ENCODE measurements around the gene NUDT5.
"Not testable (repeated sequence)": the region's sequence is repeated elsewhere in the genome, so short reads cannot be mapped to it uniquely, and the experiment has no call there.

NUDT5 gene

DNA sequence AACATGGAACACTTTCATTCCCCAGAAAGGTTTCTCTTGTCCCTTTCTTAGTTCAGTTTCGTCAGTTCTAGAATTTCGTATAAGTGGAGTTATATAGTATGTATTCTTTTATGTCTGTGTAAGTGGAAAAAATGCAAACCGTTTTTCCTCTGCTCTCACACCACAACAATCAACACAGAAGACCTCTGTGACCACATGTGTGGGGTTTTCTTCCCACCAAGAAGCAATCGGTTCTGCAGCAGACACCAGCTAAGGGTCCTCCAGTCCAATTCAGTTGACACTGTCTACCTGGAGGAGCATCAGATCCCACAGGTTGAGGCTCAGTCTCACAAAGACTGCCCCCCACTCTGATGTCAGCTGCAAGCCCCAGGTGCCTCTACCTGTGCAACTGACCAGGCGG is 6.5 kb upstream of the NUDT5 start:
- DNase-seq = no peak

DNA sequence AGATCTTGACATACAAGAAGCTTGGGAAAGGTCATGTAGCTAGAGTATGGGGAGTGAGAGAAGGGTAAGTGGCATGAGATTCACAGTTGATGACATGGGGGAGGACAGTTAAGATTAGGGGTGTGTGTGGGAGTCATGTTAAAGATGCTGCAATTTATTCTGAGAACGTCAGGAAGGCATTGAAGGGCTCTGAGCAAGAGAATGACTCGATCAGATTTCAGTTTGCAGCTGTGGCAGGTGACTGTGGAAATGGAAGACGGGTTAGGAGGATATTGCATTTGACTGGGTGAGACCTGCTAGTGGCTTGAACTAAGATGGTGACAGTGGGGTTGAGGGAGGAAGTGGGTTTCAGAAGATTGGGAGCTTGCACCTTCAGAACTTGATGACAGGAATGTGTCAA is 5.9 kb upstream of the NUDT5 start:
- no peak for DNase-seq

DNA sequence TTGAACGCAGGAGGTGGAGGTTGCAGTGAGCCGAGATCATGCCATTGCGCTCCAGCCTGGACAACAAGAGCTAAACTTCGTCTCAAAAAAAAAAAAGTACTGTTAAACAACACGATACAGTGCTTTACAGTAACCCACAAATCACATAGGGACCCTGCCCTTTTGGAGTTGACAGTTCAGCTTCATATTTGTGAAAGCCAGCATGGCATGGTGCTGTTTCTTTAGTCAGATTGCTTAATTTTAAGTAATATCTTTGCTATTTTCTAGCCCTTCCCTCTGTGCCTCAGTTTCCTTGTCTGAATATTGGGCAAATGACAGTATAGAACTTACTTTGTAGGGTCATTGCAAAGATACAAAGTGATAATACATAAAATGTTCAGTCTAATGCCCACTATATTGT is 5.2 kb upstream of the NUDT5 start:
- DNase-seq = no peak

DNA sequence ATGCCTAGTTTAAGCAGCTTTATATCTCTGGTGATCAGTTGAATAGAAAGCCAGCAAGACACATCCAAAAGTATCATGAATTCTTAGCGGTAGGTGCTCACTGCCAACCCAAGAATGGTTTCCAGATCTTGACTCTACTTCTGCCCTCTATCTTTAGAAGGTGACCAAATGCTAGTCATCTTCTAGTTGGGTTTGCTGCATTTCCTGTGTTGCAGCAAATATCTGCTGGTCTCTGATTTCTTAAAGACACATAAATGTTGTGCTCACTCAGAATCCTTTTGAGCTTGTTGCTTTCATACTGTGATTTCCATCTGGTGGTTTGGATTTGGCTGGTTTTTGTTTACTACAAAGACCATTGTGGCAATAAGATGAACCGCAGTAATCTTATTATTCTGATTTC is 2.5 kb upstream of the NUDT5 start:
- DNase-seq = no peak

DNA sequence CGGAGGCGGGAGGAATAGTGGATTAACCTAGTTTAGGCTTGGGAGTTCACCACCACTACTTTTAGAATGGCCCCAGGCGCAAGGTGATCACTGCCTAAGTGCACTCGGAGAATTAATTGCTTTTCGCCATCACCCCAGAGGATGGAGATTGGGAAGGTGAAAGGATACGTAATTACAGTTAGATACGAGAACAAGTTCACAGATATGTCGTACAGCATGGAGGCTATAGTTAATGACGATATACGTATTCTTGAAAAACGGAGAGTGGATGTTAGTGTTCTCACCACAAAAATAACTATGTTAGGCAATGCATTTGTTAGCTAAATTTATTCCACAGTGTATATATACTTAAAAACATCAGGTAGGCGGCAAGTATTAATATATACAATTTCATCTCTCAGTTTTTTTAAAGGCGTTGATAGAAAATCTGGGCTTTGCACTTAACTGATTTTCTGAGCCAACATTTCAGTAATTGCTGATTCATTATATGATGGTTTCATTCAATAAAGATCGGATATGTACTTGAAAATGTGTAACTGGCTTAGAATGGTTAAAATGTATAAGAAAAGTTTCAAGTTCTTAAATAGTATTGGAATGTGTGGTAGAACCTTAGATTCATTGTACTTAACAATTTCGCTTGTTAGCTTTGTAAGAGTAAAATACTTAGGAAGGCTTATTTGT is 980 bp upstream of the NUDT5 start:
- no peak for DNase-seq

DNA sequence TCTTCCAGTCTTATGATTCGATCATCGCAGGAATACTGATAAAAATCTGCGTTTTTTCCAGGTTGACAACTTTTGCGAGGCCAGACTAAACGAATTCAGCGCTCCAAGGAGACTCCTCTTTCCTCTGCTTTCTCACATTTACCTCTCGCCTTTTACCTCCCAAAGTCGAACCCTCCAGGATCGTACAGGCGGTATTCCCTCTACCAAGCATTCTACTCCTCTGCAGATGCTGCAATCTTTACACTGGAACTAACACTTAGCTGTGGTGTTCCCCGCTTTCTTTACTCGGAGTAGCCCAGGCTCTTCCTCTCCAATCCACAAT is 449 bp downstream of the NUDT5 start:
- no peak for DNase-seq

DNA sequence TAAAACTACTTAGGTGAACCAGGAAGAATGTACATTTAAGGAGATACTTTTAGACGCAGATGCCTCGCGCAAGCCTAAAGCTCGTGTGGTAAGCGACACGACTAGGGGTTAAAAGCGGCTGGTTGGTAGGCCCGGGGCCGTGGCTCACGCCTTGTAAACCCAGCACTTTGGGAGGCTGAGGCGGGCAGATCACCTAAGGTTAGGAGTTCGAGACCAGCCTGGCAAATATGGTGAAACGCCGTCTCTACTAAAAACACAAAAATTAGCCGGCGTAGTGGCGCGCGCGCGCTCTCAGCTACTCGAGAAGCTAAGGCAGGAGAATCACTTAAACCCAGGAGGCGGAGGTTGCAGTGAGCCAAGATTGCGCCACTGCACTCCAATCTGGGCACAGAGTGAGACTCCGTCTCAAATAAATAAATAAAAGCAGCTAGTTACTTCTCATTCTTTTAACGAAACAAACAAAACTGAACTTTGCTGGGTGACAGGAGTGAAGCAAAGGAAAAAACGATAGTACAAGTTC is 879 bp downstream of the NUDT5 start:
- peak; percentile 22 for DNase-seq

DNA sequence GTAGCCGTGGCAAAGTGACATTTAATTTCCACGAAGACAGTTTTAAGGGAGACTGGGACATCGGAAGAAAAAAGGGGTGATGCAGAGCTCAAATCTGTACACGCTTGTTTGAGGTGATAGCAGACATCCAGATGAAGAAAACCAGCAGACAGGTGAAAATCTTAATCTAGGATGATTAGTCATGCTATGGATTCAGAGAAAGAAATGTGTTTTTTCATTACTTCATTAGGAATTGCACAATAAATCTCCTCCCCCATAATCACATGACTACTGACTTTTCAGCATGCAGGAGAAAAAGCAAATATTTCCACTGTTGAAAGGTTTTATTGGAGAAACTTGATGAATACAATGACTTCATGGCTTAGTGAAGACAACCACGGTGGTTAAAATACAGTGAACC is 2.5 kb downstream of the NUDT5 start:
- peak; percentile 52 for DNase-seq

DNA sequence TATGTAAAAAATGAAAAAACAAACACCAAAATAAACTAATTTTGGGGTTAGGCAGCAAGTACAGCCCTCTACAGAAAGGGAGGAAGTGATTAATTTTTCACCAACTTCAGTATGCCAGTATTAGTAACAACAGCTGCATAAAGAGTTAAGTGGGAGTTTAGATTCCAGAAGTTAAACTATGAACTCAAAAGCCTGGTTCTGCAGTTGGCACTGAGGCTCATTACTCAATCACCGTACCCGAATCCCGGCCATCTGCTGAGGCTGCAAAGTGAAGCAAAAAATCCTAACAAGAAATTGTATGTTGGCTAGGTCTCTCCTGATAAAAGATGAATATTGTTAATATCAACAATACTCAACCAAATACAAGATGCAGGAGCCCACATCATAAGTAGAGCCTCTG is 4.0 kb downstream of the NUDT5 start:
- no peak for DNase-seq

DNA sequence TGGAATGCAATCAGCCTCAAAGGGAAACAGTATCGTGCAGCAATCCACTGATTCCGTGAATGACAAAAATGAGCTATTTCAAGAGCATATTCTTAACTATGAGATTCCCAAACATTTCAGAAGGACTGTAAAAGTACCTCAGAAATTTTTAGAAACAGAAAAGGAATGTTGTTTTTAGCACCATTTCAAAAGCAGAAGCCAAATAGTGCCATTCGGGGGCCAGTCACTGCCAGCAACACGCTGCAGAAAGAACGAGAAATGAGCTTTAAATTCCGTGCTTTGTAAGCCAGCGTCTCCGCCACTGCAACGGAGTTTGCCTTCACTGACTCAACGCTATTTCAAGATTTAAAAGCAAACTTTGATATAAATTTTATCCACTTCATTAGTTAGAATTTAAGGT is 6.3 kb downstream of the NUDT5 start:
- DNase-seq = no peak

DNA sequence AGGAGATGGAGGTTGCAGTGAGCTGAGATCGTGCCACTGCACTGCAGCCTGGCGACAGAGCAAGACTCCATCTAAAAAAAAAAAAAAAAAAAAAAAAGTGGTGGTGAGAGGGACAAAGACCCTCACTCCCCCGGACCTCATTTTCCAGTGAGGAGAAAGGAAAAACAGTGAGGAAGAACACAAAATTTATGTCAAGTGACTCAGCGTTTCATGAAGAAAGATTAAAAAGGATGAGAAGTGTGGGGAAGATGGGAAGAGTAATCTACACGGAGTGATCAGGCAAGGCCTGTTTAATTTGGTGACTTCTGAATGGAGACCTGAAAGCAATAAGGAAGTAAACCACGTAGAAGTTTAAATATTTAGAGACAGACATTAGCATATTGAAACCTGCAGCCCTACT is 7.0 kb downstream of the NUDT5 start:
- DNase-seq = no peak

DNA sequence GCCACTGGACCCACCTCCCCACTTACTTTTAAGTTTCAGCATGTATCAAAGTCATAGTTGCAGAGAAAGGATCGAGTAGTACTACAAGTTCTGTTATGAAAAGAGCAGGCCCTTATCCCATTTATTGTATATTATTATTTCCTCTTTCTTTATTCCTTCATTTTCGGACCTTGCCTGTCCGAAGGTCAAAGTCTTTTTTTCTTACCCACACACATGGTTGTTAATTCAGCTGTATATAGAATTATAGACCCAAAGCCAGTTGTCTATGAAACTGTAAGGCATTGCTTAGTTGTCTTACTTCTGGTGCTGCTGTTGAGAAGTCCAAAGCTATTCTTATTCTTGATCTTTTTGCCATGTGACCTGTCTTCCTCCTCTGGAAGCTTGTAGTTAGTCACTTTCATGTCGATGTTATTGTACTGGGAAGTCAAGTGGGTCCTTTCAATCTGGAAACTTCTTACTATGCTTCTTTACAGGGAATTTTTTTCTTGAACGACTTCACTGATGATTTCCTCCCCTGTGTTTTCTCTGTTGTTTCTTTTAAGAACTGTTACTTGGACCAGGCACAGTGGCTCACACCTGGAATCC is 8.3 kb downstream of the NUDT5 start:
- no peak for DNase-seq

DNA sequence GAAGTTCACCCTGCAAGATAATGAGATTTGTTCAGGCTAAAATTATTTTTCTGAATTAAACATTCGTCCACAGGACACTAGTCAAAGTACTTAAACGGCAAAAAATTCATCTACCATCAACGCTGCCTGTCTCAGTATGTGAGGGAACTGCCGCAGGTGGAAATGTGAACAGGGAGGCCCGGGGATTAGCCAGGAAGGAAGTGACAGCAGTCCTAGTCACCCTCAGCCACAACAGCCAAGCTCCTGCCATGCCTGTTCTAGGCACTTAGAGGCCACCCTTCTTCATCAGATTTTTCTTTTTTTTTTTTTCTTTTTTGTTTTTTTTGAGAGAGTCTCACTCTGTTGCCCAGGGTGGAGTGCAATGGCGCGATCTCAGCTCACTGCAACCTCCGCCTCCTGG is 9.4 kb downstream of the NUDT5 start:
- no peak for DNase-seq

DNA sequence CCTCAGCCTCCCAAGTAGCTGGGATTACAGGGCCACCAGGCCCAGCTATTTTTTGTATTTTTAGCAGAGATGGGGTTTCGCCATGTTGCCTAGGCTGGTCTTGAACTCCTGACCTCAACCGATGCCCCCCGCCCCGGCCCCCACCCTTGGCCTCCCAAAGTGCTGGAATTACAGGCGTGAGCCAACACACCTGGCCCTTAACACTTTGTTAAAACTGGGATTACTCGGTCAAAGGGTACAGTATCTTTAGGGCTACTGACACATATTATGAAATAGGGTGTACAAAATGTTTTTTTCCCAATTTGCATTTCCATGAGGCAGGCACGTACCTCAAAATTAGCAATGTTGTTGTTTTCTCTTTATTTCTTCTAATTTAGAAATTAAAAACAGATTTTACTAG is 11.5 kb downstream of the NUDT5 start:
- no peak for DNase-seq

DNA sequence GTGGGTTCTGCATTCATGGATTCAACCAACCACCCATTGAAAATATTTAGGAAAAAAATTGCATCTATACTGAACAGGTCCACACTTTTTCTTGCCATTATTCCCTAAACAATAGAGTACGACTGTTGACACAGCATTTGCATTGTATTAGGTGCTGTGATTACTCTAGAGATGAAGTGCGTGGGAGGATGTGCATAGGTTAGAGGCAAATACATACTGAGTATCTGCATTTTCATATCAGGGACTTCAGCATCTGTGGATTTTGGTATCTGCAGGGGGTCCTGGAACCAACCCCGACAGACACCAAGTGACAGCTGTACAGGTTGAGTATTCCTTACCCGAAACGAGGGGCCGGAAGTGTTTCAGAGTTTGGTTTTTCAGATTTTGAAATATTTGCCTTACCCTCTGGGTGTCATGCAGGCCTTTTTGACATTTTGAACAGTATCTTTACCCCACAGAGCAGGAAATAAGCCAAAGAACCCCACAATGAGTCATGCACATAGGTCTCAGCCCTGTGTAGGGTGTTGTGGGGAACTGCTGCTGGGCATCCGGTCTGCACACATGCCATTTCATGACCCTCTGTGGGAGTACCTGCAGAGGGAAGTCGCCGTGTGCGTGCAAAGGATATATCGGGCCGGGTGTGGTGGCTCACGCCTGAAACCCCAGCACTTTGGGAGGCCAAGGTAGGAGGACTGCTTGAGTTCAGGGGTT is 14.5 kb downstream of the NUDT5 start:
- DNase-seq = peak; percentile 65

DNA sequence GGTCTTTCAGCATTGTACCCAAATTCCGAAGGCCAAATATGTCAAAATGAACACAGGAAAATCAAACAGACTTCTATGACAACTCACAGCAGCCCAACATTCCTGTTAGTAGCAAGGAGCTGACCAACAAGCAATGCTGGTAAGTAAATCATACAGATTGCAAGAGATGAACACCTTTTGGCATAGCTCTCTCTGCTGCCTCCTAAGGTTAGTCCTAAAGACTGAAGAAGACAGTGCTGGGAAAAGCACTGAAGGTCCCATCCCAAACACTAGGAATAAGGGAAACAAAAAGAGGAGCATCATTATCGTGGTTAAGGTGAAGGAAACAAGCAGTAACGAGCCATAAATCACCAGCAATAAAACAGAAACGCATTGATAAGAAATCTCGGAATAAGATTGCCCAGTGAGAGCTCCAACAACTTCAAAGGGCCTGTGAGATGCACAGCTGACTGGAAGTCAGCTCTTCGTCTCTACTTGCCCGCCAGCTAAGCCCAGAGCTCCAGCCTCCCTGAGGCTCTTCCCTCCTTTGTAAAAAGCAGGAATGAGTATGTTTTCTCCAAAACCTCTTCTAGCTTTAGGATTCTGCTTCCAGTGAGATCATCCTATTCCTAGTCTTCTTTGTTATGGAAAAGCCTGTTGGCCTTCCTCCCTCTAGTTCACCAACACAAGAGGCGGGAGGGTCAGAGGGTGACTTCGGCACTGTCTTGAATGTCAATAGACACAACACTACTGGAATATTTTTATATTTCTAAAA is 15.3 kb downstream of the NUDT5 start:
- no peak for DNase-seq

DNA sequence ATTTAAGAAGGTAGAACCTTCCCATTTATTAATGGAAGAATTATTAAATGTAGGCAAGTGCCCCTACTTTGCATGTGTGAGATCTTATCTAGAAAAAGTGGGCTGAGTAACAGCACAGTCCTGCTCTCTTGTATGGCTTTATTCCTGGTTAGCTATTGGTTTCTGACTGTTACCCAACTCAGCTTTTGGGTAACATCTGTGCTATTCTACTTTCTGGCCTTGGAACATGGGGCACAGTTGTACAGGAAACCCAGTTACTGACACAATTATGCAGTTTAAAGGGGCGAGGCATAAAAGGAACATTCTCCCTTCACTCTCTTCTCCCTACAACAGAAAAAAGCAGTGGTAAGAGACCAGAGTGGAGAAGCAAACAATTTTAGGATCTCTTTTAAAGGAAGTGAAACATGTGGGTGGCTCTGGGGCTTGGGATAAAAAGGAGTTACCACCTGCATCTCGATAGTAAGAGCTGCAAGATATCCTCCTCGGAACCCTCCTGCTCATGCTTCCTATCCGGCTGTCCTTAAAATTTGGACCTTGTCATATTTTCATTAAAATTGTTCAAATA is 16.0 kb downstream of the NUDT5 start:
- peak; percentile 35 for DNase-seq

DNA sequence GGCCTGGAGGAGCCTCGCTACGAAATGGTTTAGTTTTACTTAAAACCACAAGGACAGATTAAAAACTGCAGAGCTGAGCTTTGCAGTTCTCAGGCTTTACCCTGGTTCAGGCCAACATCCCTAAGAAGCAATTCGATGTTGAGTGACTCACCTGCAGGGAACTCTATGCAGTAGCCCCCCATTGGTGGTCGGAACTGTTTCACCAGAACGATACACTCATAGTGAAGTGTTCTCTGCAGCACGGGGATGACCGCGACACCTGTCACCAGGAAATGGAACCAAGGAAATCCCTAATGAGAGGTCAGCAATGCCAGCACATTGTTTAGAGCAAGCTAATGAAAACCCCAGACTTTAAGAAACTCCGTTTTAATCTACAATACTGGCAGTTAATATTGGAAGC is 18.0 kb downstream of the NUDT5 start:
- no peak for DNase-seq

DNA sequence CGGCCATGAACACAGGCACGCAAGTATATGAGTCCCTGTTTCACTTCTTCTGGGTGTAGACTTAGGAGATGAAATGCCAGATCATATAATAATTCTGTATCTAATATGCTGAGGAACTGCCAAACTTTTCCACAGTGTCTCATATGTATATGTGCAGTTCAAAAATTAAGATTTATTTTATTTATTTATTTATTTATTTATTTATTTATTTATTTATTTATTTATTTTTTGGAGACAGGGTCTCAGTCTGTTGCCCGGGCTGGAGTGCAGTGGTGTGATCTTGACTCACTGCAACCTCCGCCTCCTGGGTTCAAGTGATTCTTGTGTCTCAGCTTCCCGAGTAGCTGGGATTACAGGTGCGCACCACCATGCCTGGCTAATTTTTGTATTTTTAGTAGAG is 24.2 kb downstream of the NUDT5 start:
- not testable (repeated sequence) for DNase-seq

DNA sequence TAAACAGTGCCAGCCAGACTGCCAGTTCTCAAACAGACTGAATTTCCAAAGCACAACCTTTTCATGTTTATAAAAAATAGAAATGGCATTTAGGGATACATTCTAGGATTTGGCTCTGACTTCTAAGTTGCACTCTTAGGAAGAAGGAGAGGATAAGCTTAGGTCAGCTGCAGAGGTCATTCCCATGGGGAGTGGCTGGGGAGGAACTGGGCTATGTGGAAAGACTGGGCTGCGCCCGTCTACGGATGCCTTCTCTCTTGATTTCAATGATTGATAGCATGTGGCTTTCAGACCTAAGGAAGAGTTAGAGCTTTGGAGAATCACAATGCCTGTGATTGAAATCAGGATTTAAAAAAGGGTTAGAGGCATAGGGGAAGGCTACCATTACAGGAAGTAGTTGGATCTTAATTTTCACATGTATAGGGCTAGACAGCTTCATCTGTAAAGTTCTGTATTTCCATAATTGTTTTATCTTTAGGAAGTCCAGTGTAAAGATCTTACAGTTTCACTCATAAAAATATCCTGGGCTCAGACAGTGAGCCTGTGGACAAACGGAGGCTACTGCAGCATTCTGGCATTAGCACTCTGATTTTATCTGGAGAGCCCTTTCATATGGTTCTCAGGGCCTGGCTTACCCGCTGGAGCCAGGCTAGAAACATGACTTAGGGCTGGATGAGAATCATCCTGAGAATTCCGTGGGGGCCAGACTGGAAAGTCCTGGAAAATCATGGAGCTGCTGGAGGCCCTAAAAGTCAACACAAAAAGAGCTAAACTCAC is 29.5 kb downstream of the NUDT5 start:
- no peak for DNase-seq

DNA sequence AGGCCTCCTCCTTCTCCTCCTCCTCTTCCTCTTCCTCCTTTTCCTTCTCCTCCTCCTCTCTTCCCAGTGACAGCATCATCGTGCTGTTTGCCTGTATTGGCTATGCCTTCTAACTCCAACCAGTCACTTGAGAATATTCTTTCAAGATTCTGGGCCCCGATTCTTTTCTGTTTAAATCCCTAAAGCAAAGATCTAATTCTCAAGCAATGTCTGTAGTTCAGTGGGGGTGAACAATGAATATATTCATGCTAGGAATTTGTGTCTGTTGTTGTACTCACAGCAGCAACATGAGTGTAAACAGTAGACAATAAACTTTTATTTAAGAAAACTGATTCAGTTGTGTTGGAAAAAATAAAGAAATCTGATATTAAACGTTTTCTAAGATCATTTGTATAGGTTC is 30.7 kb downstream of the NUDT5 start:
- no peak for DNase-seq

DNA sequence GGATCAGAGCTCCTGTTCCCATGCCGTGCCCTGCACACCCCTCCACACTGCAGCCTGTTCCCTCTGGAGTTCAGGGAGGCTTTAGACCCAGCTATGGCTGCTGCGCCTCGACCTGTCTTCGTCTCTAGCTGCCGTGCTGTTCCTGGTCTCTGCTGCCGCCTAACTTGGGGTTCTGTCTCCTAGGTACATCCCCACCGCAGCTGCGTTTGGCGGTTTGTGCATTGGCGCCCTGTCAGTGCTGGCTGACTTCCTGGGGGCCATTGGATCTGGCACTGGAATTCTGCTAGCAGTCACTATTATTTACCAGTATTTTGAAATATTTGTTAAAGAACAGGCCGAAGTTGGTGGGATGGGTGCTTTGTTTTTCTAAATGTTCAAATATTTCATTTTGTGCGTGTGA is 31.6 kb downstream of the NUDT5 start:
- no peak for DNase-seq

DNA sequence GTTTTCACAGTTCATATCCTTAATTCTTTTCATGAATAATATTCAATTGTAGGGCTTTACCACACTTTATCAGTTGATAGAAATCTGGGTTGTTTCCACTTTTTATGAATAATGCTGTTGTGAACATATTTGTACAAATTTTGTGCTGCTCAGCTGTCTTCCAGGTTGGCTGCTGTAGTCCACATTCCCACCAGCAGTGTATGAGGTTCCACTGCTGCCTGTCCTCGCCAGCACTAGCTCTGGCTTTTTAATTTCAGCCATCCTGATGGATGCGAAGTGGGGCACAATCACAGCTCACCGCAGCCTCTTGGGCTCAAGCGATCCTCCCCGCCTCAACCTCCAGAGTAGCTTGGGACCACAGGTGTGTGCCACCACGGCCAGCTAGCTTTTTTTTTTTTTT is 32.8 kb downstream of the NUDT5 start:
- DNase-seq = no peak
